NT2/D1 (cell line): ENCODE results near the gene TTLL5.

Source experiments
- YY1 ChIP-seq: IDR thresholded peaks from 2 replicates; pipeline ENCODE4 v1.6.1; 2011; ENCODE audit not compliant: insufficient read length, insufficient read depth
- ZNF274 ChIP-seq: IDR thresholded peaks from 2 replicates; pipeline ENCODE4 v1.6.1; 2011; ENCODE audit warnings: mild to moderate bottlenecking, low read depth, low read length

DNA sequence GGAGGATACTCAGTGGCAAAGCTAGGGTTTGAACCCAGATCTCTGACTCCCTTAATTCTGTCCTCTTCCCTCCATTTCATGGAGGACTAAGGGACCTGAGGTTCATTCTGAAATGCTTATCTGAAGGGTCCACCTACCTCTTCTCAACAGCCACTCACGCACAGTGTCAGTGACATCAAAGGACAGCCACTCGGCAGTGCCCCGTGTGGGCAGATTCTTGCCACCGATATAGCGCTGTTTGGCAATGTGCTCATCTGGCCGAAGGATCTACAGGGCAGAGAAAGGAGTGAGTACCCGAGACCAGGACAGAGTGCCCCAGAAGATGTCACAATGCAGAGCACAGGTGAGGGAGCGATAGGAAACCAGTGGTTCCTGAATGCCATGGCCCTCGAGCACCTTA, 309.9 kb downstream of the TTLL5 start:
- TF ChIP-seq ZNF274: no peak
- no peak for TF ChIP-seq YY1
